Smooth muscle cell of trachea (primary cell): ENCODE measurements around the gene DCLRE1A. TPM values are rescaled to one million over a fixed set of nuclear protein-coding genes. Genes with fewer than 3 reads are reported as not detected.

Source experiments
- total RNA-seq: library from RNA; depleted of rRNA; stranded (reverse); fragments of >200 nt; gene quantifications from 2 replicates; pipeline ENCODE4 v1.2.1, GENCODE V29; 2014

The DCLRE1A gene
- total RNA-seq: 4.8 and 8.3 TPM in 2 replicates

DNA sequence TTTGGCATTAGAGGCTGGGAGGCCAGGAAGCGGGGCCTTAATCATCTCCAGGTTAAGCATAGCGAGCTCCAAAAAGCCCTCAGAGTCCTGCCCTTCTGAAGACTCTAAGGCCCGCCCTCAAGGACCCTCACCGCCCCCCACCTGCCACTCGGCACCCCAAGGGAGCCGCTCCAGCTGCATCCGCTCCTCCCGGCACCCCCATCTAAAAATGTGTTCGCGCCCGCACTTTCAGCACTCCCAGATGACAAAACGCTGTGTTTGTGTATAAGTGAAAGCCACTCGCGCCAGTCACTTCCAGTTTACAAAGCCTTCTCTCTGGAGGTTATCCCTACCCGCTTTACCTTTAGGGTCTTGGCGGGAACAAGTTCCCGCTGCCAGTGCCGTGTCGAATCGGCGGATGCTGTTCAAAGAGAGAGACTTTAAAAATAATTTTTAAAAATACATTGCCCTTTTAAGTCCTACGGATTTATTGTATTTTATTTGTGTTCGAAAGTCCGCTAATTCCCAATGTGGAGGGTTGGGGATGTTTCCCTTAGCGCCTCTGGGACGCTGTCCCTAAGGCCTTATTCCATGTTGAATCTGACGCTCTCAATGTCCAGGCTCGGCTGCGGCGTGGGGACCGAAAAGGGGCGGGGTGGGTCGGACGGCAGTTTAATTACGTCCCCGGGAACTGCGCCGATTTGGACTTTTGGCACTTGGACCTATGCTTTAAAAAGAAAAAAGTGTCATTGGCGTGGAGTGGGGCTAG, at the start of gene DCLRE1A, which contains the start of gene NHLRC2:
Gene DCLRE1A, minus strand, starts transcription at position 70 of the 748 bp plus-strand sequence. CDS start 900 bp downstream, outside the sequence.
Gene NHLRC2, plus strand, starts transcription at position 649 of the 748 bp plus-strand sequence. CDS start 212 bp downstream, outside the sequence.

Other genes starting within 250 kb of the DCLRE1A start
- gene NRAP, start 190.0 kb downstream of the DCLRE1A start, total RNA-seq: not detected in 2 replicates
- 29.2 and 35.6 TPM in 2 replicates for gene CASP7, start 174.2 kb downstream of the DCLRE1A start, total RNA-seq
- gene PLEKHS1, start 102.4 kb downstream of the DCLRE1A start, total RNA-seq: under 0.01 TPM in 1 of 2 replicates, not detected in the other
- gene NHLRC2, start 579 bp upstream of the DCLRE1A start, total RNA-seq: 8.4 and 12.8 TPM in 2 replicates
- gene ADRB1, start 189.8 kb upstream of the DCLRE1A start, total RNA-seq: under 0.01 TPM in 1 of 2 replicates, not detected in the other